ENCODE measurements around the gene CASK.

Gene CASK

GRCh38 chrX:41912923-41913322 is 10.4 kb downstream of the CASK start:
- no peak for DNase-seq

DNA sequence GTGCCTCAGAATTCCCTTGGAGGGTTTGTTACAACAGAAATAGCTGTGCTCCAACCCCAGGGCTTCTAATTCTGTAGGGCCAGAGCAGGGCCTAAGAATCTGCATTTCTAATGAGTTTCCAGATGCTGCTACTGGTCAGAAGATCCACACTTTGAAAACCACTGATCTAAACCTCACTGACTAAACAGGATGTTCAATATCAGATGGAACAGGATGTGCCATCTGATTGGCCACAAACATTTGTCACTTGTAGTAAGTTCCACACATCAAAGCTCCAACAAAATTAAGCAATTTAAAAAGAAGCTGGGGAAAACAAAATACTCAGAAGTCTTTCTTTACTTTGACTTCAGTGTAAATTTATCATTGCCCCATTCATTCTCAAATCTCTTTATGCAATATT is 14.3 kb downstream of the CASK start:
- DNase-seq = no peak

- DNase-seq = no peak
Observed at GRCh38 chrX:41906515-41907187, 16.7 kb downstream of the CASK start.

DNA sequence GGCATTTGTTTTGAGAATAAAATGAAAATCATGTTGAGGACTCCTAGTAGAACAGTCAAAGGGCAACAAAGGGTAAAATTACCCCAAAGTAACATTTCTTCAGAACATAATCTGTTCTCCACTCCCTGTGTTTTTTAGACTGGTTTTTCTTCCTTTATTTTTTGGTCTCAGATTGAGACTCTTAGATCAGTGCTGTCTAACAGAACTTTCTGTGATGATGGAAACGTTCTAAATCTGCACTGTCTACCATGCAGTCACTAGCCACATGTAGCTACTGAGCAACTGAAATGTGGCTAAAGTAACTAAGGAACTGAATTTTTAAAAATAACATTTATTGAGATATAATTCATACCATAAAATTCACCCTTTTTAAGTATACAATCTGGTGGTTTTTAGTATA is 19.8 kb downstream of the CASK start:
- no peak for DNase-seq

- DNase-seq = no peak
Observed at GRCh38 chrX:41900321-41900720, 23.0 kb downstream of the CASK start.

GRCh38 chrX:41895826-41896225 is 27.5 kb downstream of the CASK start:
- DNase-seq = no peak

DNA sequence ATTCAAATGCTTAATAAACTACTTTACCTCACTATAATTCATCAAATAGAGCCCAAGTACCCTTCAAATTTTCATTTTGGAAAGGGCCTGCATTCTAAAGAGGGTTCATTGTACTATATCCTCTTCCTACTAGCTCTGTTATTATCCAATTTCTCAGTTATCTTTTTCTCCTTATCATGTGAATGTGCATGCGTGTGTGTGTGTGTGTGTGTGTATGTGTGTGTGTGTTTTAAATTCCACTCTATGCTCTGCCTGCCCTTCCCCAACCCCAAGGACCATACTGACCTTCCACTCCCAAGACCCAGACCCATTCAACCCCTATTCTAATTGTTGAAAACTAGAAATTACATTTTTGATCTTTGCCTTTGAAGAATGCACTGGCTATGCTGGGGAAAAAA is 33.3 kb downstream of the CASK start:
- DNase-seq = no peak

DNA sequence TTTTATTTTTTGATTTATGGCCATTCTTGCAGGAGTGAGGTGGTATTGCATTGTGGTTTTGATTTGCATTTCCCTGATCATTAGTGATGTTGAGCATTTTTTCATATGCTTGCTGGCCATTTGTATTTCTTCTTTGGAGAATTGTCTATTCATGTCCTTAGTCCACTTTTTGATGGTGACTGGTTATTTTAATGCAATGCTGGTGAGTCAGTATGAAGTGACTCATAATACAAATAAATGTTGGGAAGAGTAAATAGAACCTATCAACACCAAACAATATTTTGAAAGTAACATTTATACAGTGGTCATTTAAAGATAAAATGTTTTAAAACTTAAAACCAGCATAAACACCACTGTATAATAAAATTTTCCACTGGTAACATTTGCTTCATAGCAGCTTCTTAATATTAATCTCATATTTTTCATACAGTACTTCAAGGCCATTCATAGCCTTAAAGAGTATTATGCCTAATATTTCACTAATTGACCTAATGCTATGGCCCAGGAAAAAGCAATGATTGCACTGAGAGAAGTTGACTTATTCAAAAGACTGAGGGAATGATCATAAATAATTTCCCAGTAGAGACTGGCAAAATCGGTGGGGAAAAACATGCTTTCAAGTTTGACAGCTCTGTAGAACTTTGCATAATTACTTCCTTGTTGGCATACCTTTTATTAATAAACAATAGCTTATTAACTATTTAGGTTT is 33.9 kb downstream of the CASK start:
- DNase-seq = no peak

GRCh38 chrX:41887691-41888090 is 35.7 kb downstream of the CASK start:
- DNase-seq = no peak

DNA sequence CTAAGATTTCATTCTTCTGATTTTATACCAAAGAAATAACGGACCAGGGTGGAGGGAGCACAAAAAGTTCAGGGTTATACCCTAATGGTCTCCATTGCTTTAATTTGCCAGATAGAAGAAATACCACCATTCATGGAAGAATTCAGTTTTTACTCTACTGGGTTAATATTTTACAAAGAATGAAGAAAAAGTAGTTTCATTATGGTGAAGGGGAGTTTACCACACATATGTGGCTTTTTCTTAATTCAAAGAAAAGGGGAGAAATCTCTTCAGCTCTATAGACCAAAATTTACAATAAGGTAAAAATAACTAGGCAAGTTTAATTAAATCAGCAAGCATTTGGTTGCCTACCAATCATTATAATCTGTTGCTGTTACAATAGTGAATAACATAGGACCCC is 37.6 kb downstream of the CASK start:
- DNase-seq = no peak

DNA sequence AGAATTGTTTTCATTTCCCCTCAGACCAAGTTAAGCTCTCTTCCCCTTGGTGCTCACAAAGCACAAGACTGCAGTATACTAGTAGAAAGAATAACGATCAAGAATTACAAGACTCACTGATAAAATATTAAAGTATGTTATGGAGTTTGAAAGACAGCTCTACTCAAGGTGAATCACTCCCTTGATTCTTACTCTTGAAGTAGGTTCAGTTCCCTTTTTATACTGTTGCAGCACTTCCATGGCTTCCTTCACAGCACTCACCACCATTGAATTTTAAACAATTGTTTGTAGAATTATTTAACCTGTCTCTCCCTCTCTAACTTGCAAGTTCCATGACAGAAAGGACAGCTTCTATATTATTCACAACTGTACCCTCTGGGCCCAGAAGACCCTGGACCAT is 42.2 kb downstream of the CASK start:
- DNase-seq = no peak

- no peak for DNase-seq
Observed at GRCh38 chrX:41877167-41877566, 46.2 kb downstream of the CASK start.

DNA sequence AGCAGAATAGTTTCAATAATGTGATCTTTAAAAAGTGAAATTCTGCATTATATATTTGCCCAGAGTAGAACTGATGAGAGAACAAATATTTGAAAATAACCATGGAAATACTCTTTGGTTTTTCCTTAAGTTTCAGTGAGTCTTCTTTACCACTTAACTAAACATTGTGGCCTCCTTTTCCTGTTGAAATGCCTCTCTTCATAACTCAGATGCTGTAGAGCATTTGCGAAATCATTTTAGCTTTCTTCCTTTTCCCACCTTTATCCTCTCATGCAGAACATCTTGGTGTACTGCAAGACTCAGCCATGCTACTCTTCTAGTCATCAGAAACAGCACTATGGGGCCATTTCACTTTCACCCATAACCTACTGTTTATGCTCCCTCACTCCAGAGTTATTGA is 48.2 kb downstream of the CASK start:
- no peak for DNase-seq

DNA sequence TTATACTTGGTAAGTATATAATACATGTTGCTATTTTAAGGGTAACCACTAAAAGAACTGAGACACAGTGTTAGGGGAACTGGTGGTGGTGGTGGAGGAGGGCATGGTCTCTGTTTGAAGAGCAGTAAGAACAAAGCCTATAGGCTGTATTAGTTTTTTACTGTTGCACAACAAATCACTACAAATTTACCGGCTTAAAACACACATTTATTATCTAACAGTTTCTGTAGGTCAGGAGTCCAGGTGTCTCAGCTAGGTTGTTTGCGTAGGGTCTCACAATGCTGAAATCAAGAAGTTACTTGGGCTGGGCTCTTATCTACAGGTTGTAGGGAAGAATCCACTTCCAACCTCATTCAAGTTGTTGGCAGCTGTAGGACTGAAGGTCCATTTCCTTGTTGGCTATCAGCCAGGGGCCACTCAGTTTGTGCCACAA is 52.6 kb downstream of the CASK start:
- no peak for DNase-seq

GRCh38 chrX:41868392-41868977 is 54.9 kb downstream of the CASK start:
- no peak for DNase-seq

- no peak for DNase-seq
Observed at GRCh38 chrX:41863343-41864203, 59.8 kb downstream of the CASK start.

- no peak for DNase-seq
Observed at GRCh38 chrX:41862562-41863184, 60.7 kb downstream of the CASK start.

DNA sequence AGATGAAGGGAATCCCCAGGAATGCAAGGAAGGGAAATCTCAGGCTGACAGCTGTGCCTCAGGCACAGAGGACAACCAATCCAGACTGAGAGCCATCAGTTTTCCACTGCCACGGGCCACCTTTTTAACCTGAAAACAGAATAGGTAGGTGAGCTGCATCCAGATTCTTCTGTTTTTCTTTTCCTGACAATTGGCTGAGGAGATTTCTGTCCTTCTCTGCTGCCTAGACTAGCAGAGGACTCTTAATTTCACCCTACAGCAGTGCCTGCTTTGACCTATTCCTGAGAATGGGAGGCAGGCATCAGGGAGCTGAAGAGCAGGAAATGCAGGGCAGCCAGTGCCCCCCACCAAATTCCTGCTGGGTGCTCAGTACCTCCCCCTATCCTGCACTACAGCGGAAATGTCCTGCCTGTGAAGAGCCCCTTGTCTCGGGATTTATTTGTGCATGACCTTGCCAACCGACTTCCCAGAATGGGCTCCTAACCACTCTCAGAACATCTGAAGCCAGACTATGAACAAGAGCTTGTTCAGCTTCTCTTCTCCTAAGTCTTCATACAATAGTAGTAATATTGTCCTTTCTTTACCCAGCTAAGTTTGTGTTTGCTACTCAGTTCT is 65.1 kb downstream of the CASK start:
- DNase-seq = no peak

DNA sequence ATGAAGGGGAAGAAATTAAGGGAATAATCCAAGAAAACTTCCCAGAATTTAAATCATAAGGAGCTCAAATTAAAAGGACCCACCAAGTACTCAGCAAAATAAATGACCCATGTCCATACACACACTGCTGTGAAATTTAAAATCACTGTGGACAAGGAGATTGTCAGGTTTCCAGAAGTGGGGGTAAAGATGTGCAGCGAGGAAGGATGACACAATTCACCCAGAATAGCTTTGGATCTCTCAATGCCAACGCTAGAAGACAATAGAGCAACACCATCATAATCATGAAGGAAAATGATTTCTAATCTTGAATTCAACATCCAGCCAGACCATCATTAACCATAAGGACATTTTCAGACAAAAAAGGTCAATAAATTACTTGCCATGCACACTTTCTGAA is 65.7 kb downstream of the CASK start:
- no peak for DNase-seq

GRCh38 chrX:41846714-41847113 is 76.6 kb downstream of the CASK start:
- no peak for DNase-seq

DNA sequence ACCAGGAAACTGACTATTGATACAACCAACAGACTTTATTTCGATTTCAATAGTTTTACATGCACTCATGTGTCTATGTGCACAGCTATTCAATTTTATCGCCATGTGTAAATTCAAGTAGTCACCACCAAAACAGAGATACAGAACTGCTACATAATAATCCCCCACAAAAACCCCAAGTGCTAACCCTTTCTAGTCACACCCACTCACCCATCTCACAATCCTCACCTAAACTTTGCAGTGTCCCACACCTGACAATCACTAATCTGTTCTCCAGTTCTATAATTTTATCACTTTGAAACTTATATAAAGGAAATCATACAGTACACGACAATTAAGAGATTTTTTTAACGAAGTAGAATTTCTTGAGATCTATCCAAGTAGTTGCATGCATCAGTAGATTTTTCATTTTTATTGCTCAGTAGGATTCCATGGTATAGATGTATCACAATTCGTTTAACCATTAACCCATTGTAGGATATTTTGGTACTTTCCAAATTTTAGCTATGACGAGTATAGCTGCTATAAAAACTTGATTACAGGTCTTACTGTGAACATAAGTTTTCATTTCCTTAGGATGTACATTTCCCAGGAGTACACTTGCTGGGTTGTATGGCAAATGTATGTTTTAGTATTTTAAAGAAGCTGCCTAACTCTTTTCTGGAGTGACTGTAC is 85.9 kb downstream of the CASK start:
- no peak for DNase-seq

DNA sequence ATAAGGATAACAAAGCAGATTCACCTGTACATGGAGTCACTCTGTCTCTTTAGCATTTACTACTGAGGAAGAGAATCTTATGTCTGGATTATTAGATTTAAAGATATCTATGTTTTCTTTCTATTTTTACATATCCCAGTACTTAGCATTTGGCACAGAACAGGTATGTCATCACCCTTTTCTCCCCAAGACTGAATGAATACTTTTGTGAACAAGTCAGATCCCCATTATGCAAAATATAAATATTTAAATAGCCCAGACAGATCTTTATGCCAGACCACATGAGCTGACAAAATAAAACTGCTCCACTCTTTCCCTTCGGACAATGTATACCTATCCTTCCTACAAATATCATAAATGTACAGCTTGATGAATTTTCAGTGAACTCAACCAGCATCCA is 94.5 kb downstream of the CASK start:
- DNase-seq = no peak

All from DMS 273 treated with DMSO at 0.1 percent for 48 hours (cell line).